GM12878 (cell line): ENCODE data around the gene COL27A1.

Experiments
- CHD4 ChIP-seq: fragments of 200-600 bp; sonication (generic); IDR thresholded peaks from 2 replicates; pipeline ENCODE4 v1.6.1; 2016; ENCODE audit warnings: mild to moderate bottlenecking
- LARP7 ChIP-seq: fragments of 450-650 bp; IDR thresholded peaks from 2 replicates; pipeline ENCODE4 v1.6.1; 2017; ENCODE audit warnings: mild to moderate bottlenecking
- PAX8 ChIP-seq: fragments of 450-650 bp; IDR thresholded peaks from 2 replicates; pipeline ENCODE4 v1.6.1; 2017; ENCODE audit warnings: mild to moderate bottlenecking, moderate library complexity
- RBBP5 ChIP-seq: fragments of 200-600 bp; sonication (generic); conservative IDR thresholded peaks from 2 replicates; pipeline ENCODE4 v1.6.1; 2016
- RFX5 ChIP-seq: IDR thresholded peaks from 2 replicates; pipeline ENCODE4 v1.6.1; 2011; ENCODE audit warnings: low read depth, low read length, improper control_type of control experiment
- STAT3 ChIP-seq: IDR thresholded peaks from 2 replicates; pipeline ENCODE4 v1.6.1; 2011; ENCODE audit warnings: low read depth, low read length, improper control_type of control experiment
- TF ChIP-seq, protein P1 (sequence below), 3 experiments: IDR thresholded peaks in 2 of 3; conservative IDR thresholded peaks in 1 of 3; 2 replicates each; pipeline ENCODE4 v1.5.1; 2011; ENCODE audit warnings: low read depth in 3 of 3, low read length in 3 of 3, mild to moderate bottlenecking in 3 of 3, control low read depth in 2 of 3, moderate library complexity in 2 of 3, inconsistent platforms in 1 of 3, mixed read lengths in 1 of 3; ENCODE audit not compliant: control insufficient read depth in 2 of 3, insufficient read depth in 1 of 3; ENCODE audit errors: extremely low read depth in 1 of 3
- TF ChIP-seq, protein P2 (sequence below): IDR thresholded peaks from 2 replicates; pipeline ENCODE4 v1.6.1; 2012; ENCODE audit warnings: low read depth, low read length, improper control_type of control experiment

DNA sequence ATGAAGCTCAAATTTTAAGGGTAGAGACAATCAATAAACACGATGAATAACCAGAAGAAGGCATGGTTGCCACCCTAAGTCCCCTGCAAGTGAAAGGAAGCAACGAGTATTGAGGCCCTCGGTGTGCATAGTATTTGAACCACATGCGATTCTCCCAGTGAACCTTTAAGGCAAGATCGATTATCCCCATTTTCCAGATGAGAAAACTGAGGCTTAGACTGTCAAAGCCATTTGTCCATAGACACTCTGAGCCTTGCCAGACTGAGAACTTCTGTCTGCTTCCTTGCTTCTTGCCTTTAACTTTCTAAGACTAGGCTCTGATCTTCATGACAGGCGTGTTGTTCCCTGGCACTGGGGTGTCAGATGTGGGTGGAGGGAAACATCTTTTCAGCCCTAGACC lies 58.2 kb downstream of the COL27A1 start:
- TF ChIP-seq RFX5 (no peak), STAT3 (no peak), LARP7 (no peak), CHD4 (no peak), RBBP5 (no peak), PAX8 (no peak)
- TF ChIP-seq, protein P1, sequence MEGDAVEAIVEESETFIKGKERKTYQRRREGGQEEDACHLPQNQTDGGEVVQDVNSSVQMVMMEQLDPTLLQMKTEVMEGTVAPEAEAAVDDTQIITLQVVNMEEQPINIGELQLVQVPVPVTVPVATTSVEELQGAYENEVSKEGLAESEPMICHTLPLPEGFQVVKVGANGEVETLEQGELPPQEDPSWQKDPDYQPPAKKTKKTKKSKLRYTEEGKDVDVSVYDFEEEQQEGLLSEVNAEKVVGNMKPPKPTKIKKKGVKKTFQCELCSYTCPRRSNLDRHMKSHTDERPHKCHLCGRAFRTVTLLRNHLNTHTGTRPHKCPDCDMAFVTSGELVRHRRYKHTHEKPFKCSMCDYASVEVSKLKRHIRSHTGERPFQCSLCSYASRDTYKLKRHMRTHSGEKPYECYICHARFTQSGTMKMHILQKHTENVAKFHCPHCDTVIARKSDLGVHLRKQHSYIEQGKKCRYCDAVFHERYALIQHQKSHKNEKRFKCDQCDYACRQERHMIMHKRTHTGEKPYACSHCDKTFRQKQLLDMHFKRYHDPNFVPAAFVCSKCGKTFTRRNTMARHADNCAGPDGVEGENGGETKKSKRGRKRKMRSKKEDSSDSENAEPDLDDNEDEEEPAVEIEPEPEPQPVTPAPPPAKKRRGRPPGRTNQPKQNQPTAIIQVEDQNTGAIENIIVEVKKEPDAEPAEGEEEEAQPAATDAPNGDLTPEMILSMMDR (IDR thresholded peaks at IDR 0.05 in 2 of 3, conservative IDR thresholded peaks at IDR 0.05 in 1 of 3; ENCODE audit: control insufficient read depth in 2 of 3, extremely low read depth in 1 of 3, insufficient read depth in 1 of 3, low read depth in 3 of 3, low read length in 3 of 3), result no peak
- TF ChIP-seq, protein P2, sequence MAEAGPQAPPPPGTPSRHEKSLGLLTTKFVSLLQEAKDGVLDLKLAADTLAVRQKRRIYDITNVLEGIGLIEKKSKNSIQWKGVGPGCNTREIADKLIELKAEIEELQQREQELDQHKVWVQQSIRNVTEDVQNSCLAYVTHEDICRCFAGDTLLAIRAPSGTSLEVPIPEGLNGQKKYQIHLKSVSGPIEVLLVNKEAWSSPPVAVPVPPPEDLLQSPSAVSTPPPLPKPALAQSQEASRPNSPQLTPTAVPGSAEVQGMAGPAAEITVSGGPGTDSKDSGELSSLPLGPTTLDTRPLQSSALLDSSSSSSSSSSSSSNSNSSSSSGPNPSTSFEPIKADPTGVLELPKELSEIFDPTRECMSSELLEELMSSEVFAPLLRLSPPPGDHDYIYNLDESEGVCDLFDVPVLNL, result no peak
